H9 (cell line): ENCODE results near the gene FLACC1. TPM values are rescaled to one million over a fixed set of nuclear protein-coding genes. Genes with fewer than 3 reads are reported as not detected.

Source experiments
- DNase-seq: peaks from one replicate; pipeline ENCODE4 v3.0.0-alpha.2; 2017
- H2AFZ ChIP-seq: one replicate; pipeline ENCODE4 v1.6.1; 2013; ENCODE audit warnings: mild to moderate bottlenecking, low read length, control low read depth, moderate library complexity
- H2AK5ac ChIP-seq: 2 replicates; pipeline ENCODE4 v1.6.1; 2013; ENCODE audit warnings: low read length, control low read depth, mixed read lengths; ENCODE audit not compliant: insufficient read length
- H2BK120ac ChIP-seq: one replicate; pipeline ENCODE4 v1.6.1; 2013; ENCODE audit warnings: low read depth, mild to moderate bottlenecking, low read length, control low read depth, inconsistent platforms; ENCODE audit not compliant: poor library complexity, severe bottlenecking
- H2BK12ac ChIP-seq: 2 replicates; pipeline ENCODE4 v1.6.1; 2013; ENCODE audit warnings: low read length, control low read depth, mixed read lengths, low read depth; ENCODE audit not compliant: insufficient read length
- H2BK15ac ChIP-seq: 2 replicates; pipeline ENCODE4 v1.6.1; 2013; ENCODE audit warnings: low read depth, low read length, control low read depth
- H2BK20ac ChIP-seq: one replicate; pipeline ENCODE4 v1.6.1; 2013; ENCODE audit warnings: low read depth, mild to moderate bottlenecking, low read length, control low read depth, inconsistent platforms; ENCODE audit not compliant: poor library complexity, severe bottlenecking
- H2BK5ac ChIP-seq: 2 replicates; pipeline ENCODE4 v1.6.1; 2013; ENCODE audit warnings: low read length, control low read depth, mixed read lengths; ENCODE audit not compliant: insufficient read length
- H3K14ac ChIP-seq: 2 replicates; pipeline ENCODE4 v1.6.1; 2013; ENCODE audit warnings: low read length, control low read depth; ENCODE audit not compliant: insufficient read depth
- H3K18ac ChIP-seq: 2 replicates; pipeline ENCODE4 v1.6.1; 2013; ENCODE audit warnings: low read depth, mild to moderate bottlenecking, mixed read lengths, low read length, control low read depth; ENCODE audit not compliant: insufficient read length
- H3K23ac ChIP-seq: 2 replicates; pipeline ENCODE4 v1.6.1; 2013; ENCODE audit warnings: low read length, control low read depth, mixed read lengths, low read depth; ENCODE audit not compliant: insufficient read length
- H3K23me2 ChIP-seq: 2 replicates; pipeline ENCODE4 v1.6.1; 2013; ENCODE audit warnings: low read depth, mild to moderate bottlenecking, mixed read lengths, low read length, control low read depth; ENCODE audit not compliant: insufficient read length, poor library complexity, severe bottlenecking
- H3K27ac ChIP-seq: 2 replicates; pipeline ENCODE4 v1.5.1; 2013; ENCODE audit warnings: low read length, control low read depth, mixed read lengths, low read depth; ENCODE audit not compliant: insufficient read length
- H3K27me3 ChIP-seq: 2 replicates; pipeline ENCODE4 v1.6.1; 2013; ENCODE audit warnings: low read length, control low read depth, inconsistent platforms; ENCODE audit not compliant: insufficient read depth
- H3K4ac ChIP-seq: 2 replicates; pipeline ENCODE4 v1.6.1; 2013; ENCODE audit warnings: low read depth, mild to moderate bottlenecking, control low read depth, inconsistent platforms, low read length, moderate library complexity
- H3K4me1 ChIP-seq: 2 replicates; pipeline ENCODE4 v1.6.1; 2013; ENCODE audit warnings: low read length, control low read depth, inconsistent platforms; ENCODE audit not compliant: insufficient read depth
- H3K4me2 ChIP-seq: 2 replicates; pipeline ENCODE4 v1.6.1; 2013; ENCODE audit warnings: low read length, control low read depth, mixed read lengths; ENCODE audit not compliant: insufficient read length, insufficient read depth
- H3K56ac ChIP-seq: 2 replicates; pipeline ENCODE4 v1.6.1; 2013; ENCODE audit warnings: low read depth, mild to moderate bottlenecking, mixed read lengths, low read length, control low read depth; ENCODE audit not compliant: insufficient read length
- H3K79me1 ChIP-seq: 2 replicates; pipeline ENCODE4 v1.6.1; 2013; ENCODE audit warnings: low read depth, mild to moderate bottlenecking, moderate library complexity, low read length, control low read depth, inconsistent platforms; ENCODE audit not compliant: insufficient read depth, poor library complexity, severe bottlenecking
- H3K79me2 ChIP-seq: 2 replicates; pipeline ENCODE4 v1.6.1; 2013; ENCODE audit warnings: low read length, control low read depth, inconsistent platforms; ENCODE audit not compliant: insufficient read depth
- H3K9ac ChIP-seq: 2 replicates; pipeline ENCODE4 v1.6.1; 2013; ENCODE audit warnings: low read length, control low read depth, mixed read lengths; ENCODE audit not compliant: insufficient read length; ENCODE audit errors: extremely low read depth
- H3K9me3 ChIP-seq: one replicate; pipeline ENCODE4 v1.6.1; 2013; ENCODE audit warnings: low read depth, low read length, inconsistent platforms; ENCODE audit not compliant: control insufficient read depth
- H3T11ph ChIP-seq: one replicate; pipeline ENCODE4 v1.6.1; 2013; ENCODE audit warnings: mild to moderate bottlenecking, low read length, control low read depth, inconsistent platforms
- H4K20me1 ChIP-seq: one replicate; pipeline ENCODE4 v1.6.1; 2013; ENCODE audit not compliant: control insufficient read depth, insufficient read length, insufficient read depth
- H4K5ac ChIP-seq: 2 replicates; pipeline ENCODE4 v1.6.1; 2013; ENCODE audit warnings: low read depth, mild to moderate bottlenecking, mixed read lengths, low read length, control low read depth; ENCODE audit not compliant: insufficient read length
- H4K8ac ChIP-seq: replicated peaks from 2 replicates; pipeline ENCODE4 v1.6.1; 2013; ENCODE audit warnings: low read length, control low read depth, mixed read lengths, low read depth; ENCODE audit not compliant: insufficient read length
- H4K91ac ChIP-seq: 2 replicates; pipeline ENCODE4 v1.6.1; 2013; ENCODE audit warnings: low read depth, mild to moderate bottlenecking, moderate library complexity, mixed read lengths, low read length, control low read depth; ENCODE audit not compliant: insufficient read length
- H3K27ac Mint-ChIP-seq, 3 experiments: 2 replicates in 2 of 3; 3 replicates in 1 of 3; pipeline ENCODE4 v1.8.0; 2020 to 2021; ENCODE audit warnings: mixed read lengths in 3 of 3, mild to moderate bottlenecking in 1 of 3, moderate library complexity in 1 of 3
- H3K27me3 Mint-ChIP-seq: 2 replicates; pipeline ENCODE4 v1.8.0; 2021; ENCODE audit warnings: low read depth, mild to moderate bottlenecking, moderate library complexity, mixed read lengths
- H3K36me3 Mint-ChIP-seq, 3 experiments: 2 replicates in 2 of 3; 3 replicates in 1 of 3; pipeline ENCODE4 v1.8.0; 2020 to 2021; ENCODE audit warnings: low read depth in 3 of 3, mixed read lengths in 3 of 3; ENCODE audit not compliant: insufficient read depth in 1 of 3
- H3K4me1 Mint-ChIP-seq, 2 experiments: 2 replicates each; pipeline ENCODE4 v1.8.0; 2020; ENCODE audit warnings: mixed read lengths in 2 of 2
- H3K4me3 Mint-ChIP-seq, 2 experiments: 2 replicates in 1 of 2; 3 replicates in 1 of 2; pipeline ENCODE4 v1.8.0; 2020 to 2021; ENCODE audit warnings: mild to moderate bottlenecking in 2 of 2, mixed read lengths in 2 of 2, moderate library complexity in 1 of 2
- H3K9me3 Mint-ChIP-seq, 2 experiments: 2 replicates in 1 of 2; 3 replicates in 1 of 2; pipeline ENCODE4 v1.8.0; 2020; ENCODE audit warnings: mild to moderate bottlenecking in 2 of 2, mixed read lengths in 2 of 2, moderate library complexity in 1 of 2
- CTCF ChIP-seq: fragments of 200-600 bp; sonication (generic); conservative IDR thresholded peaks from 3 replicates; pipeline ENCODE4 v1.8.0; 2021; ENCODE audit warnings: antibody characterized with exemption, mild to moderate bottlenecking
- WGBS: extraction: QIAGEN DNeasy Blood & Tissue Kit; methylation state at CpG from one replicate; pipeline ENCODE4 v1.1.7; 2013; ENCODE audit warnings: missing lambda C conversion rate, low lambda C conversion rate, mixed read lengths; ENCODE audit not compliant: insufficient read length; ENCODE audit errors: extremely low coverage; 5-methylcytosine and 5-hydroxymethylcytosine counted together
- total RNA-seq: library from RNA; stranded (reverse); gene quantifications from 2 replicates; pipeline ENCODE4 v1.2.1, GENCODE V29; 2021

Gene FLACC1
- total RNA-seq, 1 experiment from 2014 or later = 0.42 TPM

- no peak overlapping the region for H2BK120ac ChIP-seq
- no CpG with 5 or more reads among the region's 4 CpGs for WGBS
- no peak overlapping the region for H3K56ac ChIP-seq
- H3K27me3 ChIP-seq = no peaks in the 10 kb centered on the region
- H2BK15ac ChIP-seq = no peak overlapping the region
- no peak overlapping the region for H2AFZ ChIP-seq
- DNase-seq = no peak
- peak overlapping the region in 1 of 3 experiments; percentile 65; a peak in 2 of 7 replicates for H3K27ac Mint-ChIP-seq
- H3K4ac ChIP-seq = no peak overlapping the region
- H3K4me1 ChIP-seq = no peaks in the 10 kb centered on the region
- H3K4me3 Mint-ChIP-seq = no peak overlapping the region
- H3K23me2 ChIP-seq = no peaks in the 10 kb centered on the region
- H4K91ac ChIP-seq = no peak overlapping the region
- H3K23ac ChIP-seq = no peak overlapping the region
- no peak overlapping the region for H4K5ac ChIP-seq
- no peak overlapping the region for H2AK5ac ChIP-seq
- H3K79me1 ChIP-seq = no peaks in the 10 kb centered on the region
- no peaks in the 10 kb centered on the region for H3K79me2 ChIP-seq
- H2BK5ac ChIP-seq = no peak overlapping the region
- H3K36me3 Mint-ChIP-seq = peaks cover 0 to 7% (median 0%) of the 10 kb centered on the region in 3 experiments; a peak in 3 of 7 replicates
- no peak overlapping the region for H2BK20ac ChIP-seq
- no peak overlapping the region for H3K9ac ChIP-seq
- no peaks in the 10 kb centered on the region for H3K4me1 Mint-ChIP-seq
- H3K27me3 Mint-ChIP-seq = no peaks in the 10 kb centered on the region
- H3K9me3 ChIP-seq = no peaks in the 10 kb centered on the region
- H3K4me2 ChIP-seq = no peak overlapping the region
- H2BK12ac ChIP-seq = no peak overlapping the region
- no peak overlapping the region for H3T11ph ChIP-seq
- no peak overlapping the region for H3K27ac ChIP-seq
- no peak overlapping the region for H3K14ac ChIP-seq
- peaks cover 3 to 4% of the 10 kb centered on the region in 2 experiments; a peak in 2 of 5 replicates for H3K9me3 Mint-ChIP-seq
- no peak for TF ChIP-seq CTCF
- no peak overlapping the region for H3K18ac ChIP-seq
- no peaks in the 10 kb centered on the region for H4K20me1 ChIP-seq
- no peak overlapping the region for H4K8ac ChIP-seq
These were observed 110.9 kb downstream of the FLACC1 start for GRCh38 chr2:201246280-201246679.
